HG03060 (cell line): ENCODE data around the gene ASCL3.
A peak's percentile ranks its signal among the peaks of the same experiment; 100 is the strongest.
"Not testable (repeated sequence)": the region's sequence is repeated elsewhere in the genome, so short reads cannot be mapped to it uniquely, and the experiment has no call there.

Experiments
- ATAC-seq: cut with Tn5 transposase; IDR thresholded peaks from one replicate; pipeline ENCODE4 v1.9.1; 2021; ENCODE audit warnings: low read depth, moderate number of reproducible peaks; ENCODE audit not compliant: unreplicated experiment

Gene ASCL3, protein sequence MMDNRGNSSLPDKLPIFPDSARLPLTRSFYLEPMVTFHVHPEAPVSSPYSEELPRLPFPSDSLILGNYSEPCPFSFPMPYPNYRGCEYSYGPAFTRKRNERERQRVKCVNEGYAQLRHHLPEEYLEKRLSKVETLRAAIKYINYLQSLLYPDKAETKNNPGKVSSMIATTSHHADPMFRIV

DNA sequence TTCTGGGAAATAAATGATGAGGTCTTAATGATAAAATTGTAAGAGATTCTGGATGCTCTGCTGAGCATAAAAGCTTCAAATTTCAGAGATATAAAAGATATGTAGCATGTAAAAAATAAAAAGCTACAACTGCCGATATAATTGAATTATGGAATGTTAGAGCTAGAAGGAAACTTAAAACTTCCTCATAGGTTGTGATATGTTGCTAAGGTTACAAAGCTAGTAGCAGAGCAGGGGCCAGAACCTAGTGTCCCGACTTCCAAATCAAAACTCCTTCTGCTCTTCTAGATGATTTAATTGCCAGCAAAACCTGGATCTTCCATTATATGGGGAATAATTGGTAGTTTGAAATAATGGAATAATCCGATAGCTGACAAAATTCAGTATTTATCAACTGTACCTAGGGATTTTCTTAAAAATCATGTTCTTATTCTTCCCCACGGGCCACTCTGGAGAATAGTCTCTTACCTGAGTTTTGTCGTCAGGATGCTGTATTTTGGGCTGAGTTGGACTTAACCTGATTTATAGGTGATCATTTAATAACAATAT, at the start of gene ASCL3:
Gene ASCL3 (minus strand): TSS at position 499 of the 549 bp plus-strand sequence. CDS start 4,855 bp downstream, outside the sequence.
- no peak for ATAC-seq

- no peak for ATAC-seq
These were observed 46.6 kb upstream of the ASCL3 start for GRCh38 chr11:8989453-8989852.

- no peak for ATAC-seq
These were observed 45.8 kb upstream of the ASCL3 start for GRCh38 chr11:8988329-8989234.

DNA sequence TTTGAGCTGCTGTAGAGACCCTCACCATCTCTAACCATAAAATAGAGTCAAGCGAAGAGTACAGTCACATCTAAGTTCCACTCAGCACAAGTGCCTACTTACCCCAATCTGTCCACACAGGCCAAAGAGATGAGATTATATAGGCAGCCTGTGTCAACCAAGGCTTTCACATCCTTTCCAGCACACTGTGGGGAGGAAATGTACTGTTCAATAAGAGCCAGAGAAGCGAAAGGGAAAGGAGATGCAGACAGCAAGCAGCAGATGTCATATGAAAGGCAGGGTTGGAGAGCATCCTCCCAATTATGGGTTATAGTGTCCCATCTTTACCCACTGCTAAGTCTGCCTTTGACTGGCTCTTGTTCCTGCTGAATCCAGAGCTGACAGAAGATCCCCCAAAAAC, 44.6 kb upstream of the ASCL3 start:
- ATAC-seq = no peak

- not testable (repeated sequence) for ATAC-seq
These were observed 44.0 kb upstream of the ASCL3 start for GRCh38 chr11:8986772-8987171.

DNA sequence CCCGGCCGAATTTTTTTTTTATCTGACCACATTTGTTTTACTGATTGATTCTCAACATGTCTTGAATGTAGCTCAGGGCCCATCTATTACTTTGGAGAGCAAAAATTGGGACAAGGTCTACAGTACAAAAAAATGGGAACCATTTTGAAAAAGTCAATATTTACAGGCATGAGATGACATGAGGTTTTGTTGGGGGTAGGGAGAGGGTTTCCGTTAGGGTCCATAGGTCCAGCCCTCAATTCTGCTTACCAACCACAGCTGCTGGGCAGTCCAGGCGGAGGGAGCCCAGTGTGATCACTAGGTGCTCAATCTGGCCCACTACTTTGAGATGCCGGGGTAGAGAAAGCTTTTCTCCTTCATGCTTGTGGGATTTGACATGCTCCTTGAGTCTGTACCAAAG, 42.6 kb upstream of the ASCL3 start:
- no peak for ATAC-seq

GRCh38 chr11:8983552-8983951, 40.7 kb upstream of the ASCL3 start:
- no peak for ATAC-seq

DNA sequence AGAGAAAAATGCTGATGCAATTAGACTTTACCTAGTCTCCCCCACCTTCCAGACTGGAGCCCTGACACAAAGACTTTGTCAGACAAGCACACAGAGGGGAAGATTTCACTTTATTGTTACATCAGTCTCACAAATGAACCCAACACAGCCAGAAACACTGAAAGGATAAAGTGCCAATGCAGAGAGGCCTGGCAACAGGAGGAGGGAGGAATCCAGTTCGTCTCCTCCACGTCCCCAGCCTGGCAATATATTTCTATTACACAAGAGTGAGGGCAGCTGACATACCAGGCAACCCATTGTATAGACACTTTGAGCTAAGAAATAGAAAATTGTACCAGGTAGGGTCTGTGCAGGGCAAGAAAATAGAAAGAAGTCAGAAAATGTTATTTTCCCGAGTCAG, 37.7 kb upstream of the ASCL3 start:
- ATAC-seq = no peak

GRCh38 chr11:8979365-8979764, 36.5 kb upstream of the ASCL3 start:
- ATAC-seq = not testable (repeated sequence)

DNA sequence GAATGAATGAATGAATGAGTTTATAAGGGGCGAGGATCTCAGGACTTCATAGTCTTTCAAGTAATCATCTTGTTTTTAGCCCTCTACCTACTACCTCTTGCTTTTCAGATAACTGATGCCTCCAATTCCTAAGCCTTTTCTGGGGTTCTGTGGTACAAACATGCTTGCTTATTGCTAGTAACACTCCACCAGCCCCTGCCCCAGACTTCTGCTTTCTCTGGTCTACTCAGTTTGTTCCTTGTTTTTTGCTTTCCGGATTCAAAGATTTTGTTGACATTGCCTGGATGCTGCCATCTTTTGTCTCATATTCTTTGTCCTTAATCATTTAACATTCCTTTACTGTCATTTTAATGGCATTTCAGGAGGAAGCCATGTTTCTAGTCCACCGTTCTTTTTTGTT, 30.3 kb upstream of the ASCL3 start:
- no peak for ATAC-seq

GRCh38 chr11:8971924-8972316, 29.1 kb upstream of the ASCL3 start:
- ATAC-seq = no peak

DNA sequence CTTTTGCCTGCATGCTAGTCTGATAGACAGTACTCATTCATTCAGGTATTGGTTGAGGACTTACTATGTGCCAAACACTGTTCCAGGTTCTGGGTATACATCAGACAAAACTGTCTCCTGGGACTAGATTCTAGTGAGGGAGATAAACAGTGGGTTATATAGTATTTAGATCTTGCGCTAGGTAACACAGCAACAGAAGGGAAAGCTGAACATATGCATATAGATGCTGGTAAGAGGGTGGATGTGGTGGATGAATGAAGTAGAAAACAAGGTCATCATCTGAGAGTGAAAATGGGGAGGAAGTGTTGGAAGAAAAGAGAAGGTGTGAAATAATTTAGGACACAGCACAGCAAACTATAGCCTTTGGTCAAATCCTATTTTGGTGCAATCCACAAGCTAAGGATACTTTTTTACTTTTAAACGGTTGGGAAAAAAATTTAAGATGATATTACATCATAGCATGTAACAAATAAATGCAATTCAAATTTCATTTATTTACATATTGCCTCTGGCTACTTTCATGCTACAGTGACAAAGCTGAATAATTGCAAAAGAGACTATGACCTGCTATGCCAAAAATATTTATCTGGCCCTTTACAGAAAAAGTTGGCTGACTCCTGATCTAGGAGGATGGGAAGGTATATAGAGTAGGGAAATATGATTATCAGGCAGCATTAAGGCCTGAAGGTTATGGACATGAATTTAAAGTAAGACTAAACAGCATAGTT, 28.5 kb upstream of the ASCL3 start:
- ATAC-seq = no peak

- no peak for ATAC-seq
These were observed 24.4 kb upstream of the ASCL3 start for GRCh38 chr11:8967184-8967583.

DNA sequence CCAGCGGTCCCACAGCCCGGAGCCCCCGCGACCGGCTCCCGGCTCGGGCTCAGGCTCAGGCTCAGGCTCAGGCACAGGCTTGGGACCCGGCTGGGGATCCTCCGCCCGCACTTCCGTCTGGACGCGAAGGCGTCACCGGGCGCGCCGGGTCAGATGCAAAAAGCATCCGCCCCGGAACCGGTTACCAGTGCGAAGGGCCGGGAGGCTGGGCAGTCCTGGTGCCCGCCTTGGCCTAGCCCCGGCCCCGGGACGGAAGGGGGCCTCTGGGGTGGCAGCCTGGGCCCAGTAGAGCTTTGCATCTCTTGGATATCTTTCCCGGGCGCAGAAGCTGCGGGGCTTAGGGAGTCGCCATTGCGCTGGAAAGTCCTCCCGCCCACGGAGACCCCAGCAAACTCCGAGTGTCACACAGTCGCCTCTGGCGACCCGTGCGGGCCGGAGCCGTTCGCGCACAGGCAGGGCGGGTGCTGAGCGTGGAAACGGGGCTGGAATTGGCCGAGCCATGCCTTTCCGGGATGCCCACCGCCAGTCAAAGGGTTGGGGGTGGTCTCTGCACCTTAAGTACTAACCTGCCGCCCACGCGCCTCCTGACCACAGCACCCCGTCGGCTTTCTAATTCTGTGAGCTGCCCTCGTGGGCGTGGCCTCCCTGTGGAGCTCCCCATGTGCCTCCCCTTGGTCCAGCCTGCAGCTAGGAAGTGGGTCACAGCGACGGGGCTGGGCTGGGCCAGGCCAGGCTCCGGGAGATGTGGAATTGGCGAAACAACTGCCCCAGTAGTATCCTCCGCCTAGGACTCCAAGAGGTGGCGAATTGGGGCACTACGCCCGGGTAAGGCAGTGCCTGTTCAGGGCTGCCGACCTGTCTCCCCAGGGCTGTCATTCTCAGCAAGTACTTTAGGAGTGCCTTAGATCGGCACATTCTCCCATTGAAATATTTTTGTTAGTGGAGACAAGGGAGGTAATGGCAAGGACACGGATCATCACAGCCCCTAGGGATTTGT, 21.8 kb upstream of the ASCL3 start, which contains the start of gene TMEM9B:
Gene TMEM9B (minus strand): TSS at position 119 of the 997 bp plus-strand sequence. CDS start 129 bp downstream, outside the sequence.
- peak; percentile 34 for ATAC-seq

DNA sequence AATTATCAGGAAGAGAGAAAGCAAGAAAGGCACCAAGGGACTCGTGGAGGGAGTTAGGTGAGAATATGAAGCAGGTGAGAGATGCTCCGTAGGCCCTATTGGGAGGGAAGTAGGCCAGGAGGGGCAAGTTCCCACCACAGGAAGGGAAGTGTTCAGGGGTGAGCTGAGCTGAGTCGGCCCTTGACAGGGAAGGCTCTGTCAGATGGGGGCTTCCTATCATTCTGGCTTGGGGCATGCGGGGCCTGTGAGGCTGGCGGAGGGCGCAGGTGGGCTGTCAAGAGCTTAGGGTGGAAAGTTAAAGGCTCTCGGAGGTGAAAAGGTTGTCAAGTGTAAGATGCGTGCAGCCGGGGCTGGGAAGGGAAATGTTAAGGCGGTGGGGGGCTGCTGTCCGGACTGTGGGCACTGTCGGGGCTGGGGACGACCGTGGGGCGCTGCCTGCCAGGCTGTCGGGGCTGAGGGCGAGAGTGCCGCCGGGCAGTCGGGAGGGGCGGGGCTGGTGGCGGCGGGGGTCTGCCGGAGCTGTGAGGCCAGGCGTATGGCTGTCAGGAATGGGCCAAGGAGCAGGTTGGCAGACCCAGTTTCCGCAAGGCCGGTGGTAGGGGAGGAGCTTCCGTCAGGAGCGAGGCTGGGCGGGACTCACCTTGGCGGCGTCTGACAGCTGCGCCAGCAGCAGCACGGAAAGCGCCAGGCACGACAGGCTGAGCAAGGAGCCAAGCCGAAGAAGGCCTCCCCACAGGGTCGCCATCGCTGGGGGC, 20.9 kb upstream of the ASCL3 start:
- peak; percentile 33 for ATAC-seq

DNA sequence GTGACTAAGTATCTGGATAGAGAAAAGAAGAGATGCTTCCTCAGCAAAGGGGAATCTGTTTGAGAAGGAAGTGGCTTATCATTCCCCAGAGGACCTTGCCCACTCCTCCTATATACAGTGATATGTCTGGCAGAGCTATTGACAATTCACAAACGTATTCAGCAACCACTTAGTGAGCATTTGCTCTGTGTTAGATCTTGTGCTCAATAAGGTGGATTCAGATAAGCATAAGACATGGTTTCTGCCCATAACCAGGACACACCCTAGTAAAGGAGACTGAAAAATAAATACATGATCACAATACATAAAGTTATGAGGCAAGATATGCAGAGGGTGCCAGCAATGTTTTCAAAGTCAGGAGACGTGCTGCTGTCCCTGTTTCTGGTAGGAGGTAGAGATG, 20.0 kb upstream of the ASCL3 start:
- no peak for ATAC-seq

- ATAC-seq = no peak
These were observed 18.6 kb upstream of the ASCL3 start for GRCh38 chr11:8961401-8961800.

DNA sequence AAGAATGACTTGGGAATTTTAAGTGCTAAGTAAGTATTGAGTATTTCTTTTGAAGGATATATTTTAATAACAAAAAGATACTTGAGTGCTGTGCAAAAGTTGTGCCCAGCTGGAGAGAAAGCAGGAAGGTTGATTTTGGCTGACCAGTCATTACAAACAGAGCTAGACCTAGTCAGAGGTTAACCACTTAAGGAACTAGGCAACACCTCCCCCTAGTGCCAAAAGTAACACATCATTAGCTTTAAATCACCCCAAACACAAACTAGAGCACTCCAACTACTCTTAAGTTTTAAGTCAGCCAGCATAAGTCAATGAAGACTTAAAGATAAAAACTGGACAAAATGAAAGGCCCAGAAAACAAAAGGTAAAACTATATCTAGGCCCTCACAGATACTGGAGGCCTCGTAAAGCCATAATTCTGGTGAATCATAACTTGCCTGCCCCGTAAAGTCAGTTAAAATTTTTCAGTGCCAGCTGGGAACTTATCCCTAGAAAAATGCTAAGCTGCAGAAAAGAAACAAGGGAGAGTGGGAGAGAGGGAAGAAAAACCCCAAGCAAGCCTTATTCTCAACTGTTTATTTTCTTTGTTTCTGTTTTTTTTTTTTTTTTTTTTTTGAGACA, 16.8 kb upstream of the ASCL3 start:
- no peak for ATAC-seq

GRCh38 chr11:8956860-8957259, 14.0 kb upstream of the ASCL3 start:
- no peak for ATAC-seq
